GM18867 (cell line): Measurements from ENCODE around the gene ADAM8.

Source experiments
- ATAC-seq: cut with Tn5 transposase; IDR thresholded peaks from one replicate; pipeline ENCODE4 v1.9.1; 2021; ENCODE audit warnings: mild to moderate bottlenecking, moderate library complexity; ENCODE audit not compliant: unreplicated experiment

The ADAM8 gene

GRCh38 chr10:133251388-133252222 is 25.1 kb downstream of the ADAM8 start:
- ATAC-seq, result no peak

GRCh38 chr10:133249975-133250754 is 26.5 kb downstream of the ADAM8 start:
- no peak for ATAC-seq

- ATAC-seq, result no peak
These were observed 27.4 kb downstream of the ADAM8 start for GRCh38 chr10:133249094-133249780.

GRCh38 chr10:133248334-133248715 is 28.3 kb downstream of the ADAM8 start:
- no peak for ATAC-seq

GRCh38 chr10:133247681-133248333 is 28.9 kb downstream of the ADAM8 start:
- ATAC-seq, result no peak

GRCh38 chr10:133246236-133246626 is 30.4 kb downstream of the ADAM8 start:
- no peak for ATAC-seq

GRCh38 chr10:133245439-133246235 is 31.0 kb downstream of the ADAM8 start:
- ATAC-seq, result no peak

GRCh38 chr10:133243593-133243992 is 33.1 kb downstream of the ADAM8 start:
- ATAC-seq, result no peak

GRCh38 chr10:133242611-133243356 is 33.9 kb downstream of the ADAM8 start:
- no peak for ATAC-seq

GRCh38 chr10:133241501-133242205 is 35.0 kb downstream of the ADAM8 start:
- ATAC-seq, result peak; percentile 60

- no peak for ATAC-seq
These were observed 36.7 kb downstream of the ADAM8 start for GRCh38 chr10:133239990-133240389.

- no peak for ATAC-seq
These were observed 38.2 kb downstream of the ADAM8 start for GRCh38 chr10:133238466-133238804.

GRCh38 chr10:133237588-133238465 is 38.8 kb downstream of the ADAM8 start, which contains the start of gene VENTX:
VENTX (plus strand) TSS chr10:133237855; CDS start chr10:133237915, 60 bp downstream.
- no peak for ATAC-seq

- no peak for ATAC-seq
These were observed 39.5 kb downstream of the ADAM8 start for GRCh38 chr10:133237241-133237587.

- no peak for ATAC-seq
These were observed 40.0 kb downstream of the ADAM8 start for GRCh38 chr10:133236401-133237240.

GRCh38 chr10:133235932-133236331 is 40.7 kb downstream of the ADAM8 start:
- no peak for ATAC-seq

- no peak for ATAC-seq
These were observed 41.3 kb downstream of the ADAM8 start for GRCh38 chr10:133235265-133235855.
